Liver (tissue), 9 donors: ENCODE measurements around the gene CACFD1. TPM values are rescaled to one million over a fixed set of nuclear protein-coding genes. Genes with fewer than 3 reads are reported as not detected.

Experiments
- DNase-seq: peaks from one replicate; pipeline ENCODE4 v3.0.0-alpha.2; 2017; ENCODE audit warnings: low spot score
- H3K27ac ChIP-seq, 2 donors: one replicate each; pipeline ENCODE4 v1.7.0; 2013; ENCODE audit warnings: inconsistent platforms in 2 of 2, low read length in 2 of 2, control low read depth in 1 of 2, low read depth in 1 of 2, mild to moderate bottlenecking in 1 of 2
- H3K27me3 ChIP-seq, 4 donors: one replicate each; pipeline versions ENCODE4 v1.6.1 to v1.7.0; 2013; ENCODE audit warnings: low read length in 3 of 4, inconsistent platforms in 1 of 4, mild to moderate bottlenecking in 1 of 4, moderate library complexity in 1 of 4; ENCODE audit not compliant: control insufficient read depth in 4 of 4, insufficient read depth in 4 of 4
- H3K36me3 ChIP-seq, 4 donors: one replicate each; pipeline versions ENCODE4 v1.6.1 to v1.7.0; 2013; ENCODE audit warnings: low read length in 3 of 4, mild to moderate bottlenecking in 3 of 4, low read depth in 1 of 4, moderate library complexity in 1 of 4; ENCODE audit not compliant: control insufficient read depth in 4 of 4, insufficient read depth in 3 of 4
- H3K4me1 ChIP-seq, 4 donors: one replicate each; pipeline versions ENCODE4 v1.6.1 to v1.7.0; 2013; ENCODE audit warnings: low read length in 3 of 4, mild to moderate bottlenecking in 3 of 4, moderate library complexity in 1 of 4; ENCODE audit not compliant: control insufficient read depth in 4 of 4, insufficient read depth in 4 of 4
- H3K4me3 ChIP-seq, 3 donors: one replicate each; pipeline versions ENCODE4 v1.6.1 to v1.7.0; 2013; ENCODE audit warnings: low read length in 3 of 3, control low read depth in 1 of 3, low read depth in 1 of 3, mild to moderate bottlenecking in 1 of 3
- H3K9ac ChIP-seq, 2 donors: one replicate each; pipeline ENCODE4 v1.7.0; 2013; ENCODE audit warnings: low read length in 2 of 2, mild to moderate bottlenecking in 2 of 2, moderate library complexity in 2 of 2, control low read depth in 1 of 2, low read depth in 1 of 2
- H3K9me3 ChIP-seq, 4 donors: one replicate each; pipeline versions ENCODE4 v1.6.1 to v1.7.0; 2013; ENCODE audit warnings: low read length in 3 of 4; ENCODE audit not compliant: control insufficient read depth in 4 of 4
- ATF3 ChIP-seq: IDR thresholded peaks from 2 replicates; pipeline ENCODE4 v1.6.1; 2016; ENCODE audit warnings: antibody characterized with exemption
- EGR1 ChIP-seq, 2 donors: IDR thresholded peaks; 2 replicates each; pipeline ENCODE4 v1.6.1; 2016 to 2018; ENCODE audit warnings: antibody characterized with exemption in 2 of 2, low read depth in 2 of 2
- FOXA1 ChIP-seq: IDR thresholded peaks from 2 replicates; pipeline ENCODE4 v1.6.1; 2016; ENCODE audit warnings: antibody characterized with exemption
- FOXA2 ChIP-seq: IDR thresholded peaks from 2 replicates; pipeline ENCODE4 v1.6.1; 2016; ENCODE audit warnings: antibody characterized with exemption
- GABPA ChIP-seq, 2 donors: IDR thresholded peaks in 1 of 2; conservative IDR thresholded peaks in 1 of 2; 2 replicates each; pipeline ENCODE4 v1.6.1; 2016; ENCODE audit warnings: antibody characterized with exemption in 2 of 2, mild to moderate bottlenecking in 1 of 2, moderate library complexity in 1 of 2
- HNF4A ChIP-seq, 2 donors: conservative IDR thresholded peaks; 2 replicates each; pipeline ENCODE4 v1.6.1; 2016; ENCODE audit warnings: antibody characterized with exemption in 2 of 2, mild to moderate bottlenecking in 2 of 2
- JUND ChIP-seq, 2 donors: IDR thresholded peaks; 2 replicates each; pipeline ENCODE4 v1.6.1; 2016; ENCODE audit warnings: antibody characterized with exemption in 2 of 2
- RAD21 ChIP-seq, 2 donors: IDR thresholded peaks; 2 replicates each; pipeline ENCODE4 v1.6.1; 2016; ENCODE audit warnings: antibody characterized with exemption in 2 of 2, mild to moderate bottlenecking in 2 of 2
- RXRA ChIP-seq, 2 donors: IDR thresholded peaks; 2 replicates each; pipeline ENCODE4 v1.6.1; 2017 to 2018; ENCODE audit warnings: antibody characterized with exemption in 2 of 2, mild to moderate bottlenecking in 1 of 2
- TAF1 ChIP-seq: conservative IDR thresholded peaks from 2 replicates; pipeline ENCODE4 v1.6.1; 2016; ENCODE audit warnings: antibody characterized with exemption, mild to moderate bottlenecking
- WGBS: extraction: QIAGEN DNeasy Blood & Tissue Kit; methylation state at CpG from one replicate; pipeline ENCODE4 v1.1.7; 2013; 5-methylcytosine and 5-hydroxymethylcytosine counted together
- polyA plus RNA-seq, 2 donors: library from polyadenylated mRNA; stranded (reverse) in 1 of 2; unstranded in 1 of 2; fragments of 200-250 nt in 1 of 2; fragments of >200 nt in 1 of 2; fragmentation: Nextera tagmentation in 1 of 2; extraction: Ambion mirVana in 1 of 2; gene quantifications; one replicate each; pipeline versions ENCODE4 v1.2.1 to v1.2.3, GENCODE V29; 2013 to 2015
- total RNA-seq, 2 donors: library from RNA; depleted of rRNA; stranded (reverse); fragments of >200 nt; gene quantifications; one replicate each; pipeline ENCODE4 v1.2.3, GENCODE V29; 2014
- TF ChIP-seq, protein P1 (sequence below): fragments of 150-350 bp; IDR thresholded peaks from 2 replicates; pipeline ENCODE4 v1.5.1; 2017; ENCODE audit warnings: improper control_type of control experiment, low read depth, low read length; ENCODE audit not compliant: missing input control
- donor health status: healthy.
- donor health status: healthy.
- donor health status: healthy.
- donor health status: healthy.
- donor health status: healthy.

The CACFD1 gene
- total and polyA plus RNA-seq, 4 donors, result 10.1 to 34.5 (median 26.4) TPM

GRCh38 chr9:133428617-133429101, 31.1 kb upstream of the CACFD1 start:
- Histone ChIP-seq H3K36me3 (no peaks in the 10 kb centered on the region), H3K9me3 (no peaks in the 10 kb centered on the region), H3K27ac (no peak overlapping the region), H3K9ac (no peak overlapping the region), H3K4me1 (peaks cover 0 to 8% (median 4%) of the 10 kb centered on the region in 4 donors), H3K4me3 (peak overlapping the region in 1 of 3 donors; percentile 36), H3K27me3 (no peaks in the 10 kb centered on the region)
- TF ChIP-seq ATF3 (no peak), FOXA1 (no peak)
- 3% methylated on average over 57 of the region's 57 CpGs for WGBS
- no peak for DNase-seq

DNA sequence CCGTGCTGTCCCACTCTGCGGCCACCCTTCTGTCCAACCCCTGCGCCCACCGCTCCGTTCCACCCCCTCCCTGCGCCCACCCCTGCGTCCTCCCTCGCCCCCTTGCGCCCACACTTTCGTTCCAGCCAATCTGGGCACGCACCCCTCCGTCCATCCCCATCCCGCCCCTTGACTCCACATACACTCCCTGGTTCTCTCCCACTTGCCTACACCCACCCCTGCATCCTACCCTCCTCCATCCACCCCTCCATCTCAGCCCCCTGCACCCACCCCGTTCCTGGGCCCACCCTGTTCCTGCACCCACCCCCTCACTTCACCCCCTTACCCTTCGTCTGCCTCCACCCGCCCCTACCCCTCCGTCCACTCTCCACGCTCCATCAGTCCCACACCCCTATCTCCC, 30.6 kb upstream of the CACFD1 start:
- H3K4me3 ChIP-seq, result no peak overlapping the region
- no peaks in the 10 kb centered on the region for H3K27me3 ChIP-seq
- 27% methylated on average over 18 of the region's 18 CpGs for WGBS
- no peak overlapping the region for H3K9ac ChIP-seq
- H3K27ac ChIP-seq, result no peak overlapping the region
- no peaks in the 10 kb centered on the region for H3K36me3 ChIP-seq
- no peak for DNase-seq
- TF ChIP-seq TAF1 (no peak), ATF3 (no peak), GABPA (IDR thresholded peaks at IDR 0.05 in 1 of 2, conservative IDR thresholded peaks at IDR 0.05 in 1 of 2) (no peak), JUND (IDR thresholded peaks at IDR 0.05) (no peak), HNF4A (conservative IDR thresholded peaks at IDR 0.05) (no peak)
- peaks cover 0 to 8% (median 4%) of the 10 kb centered on the region in 4 donors for H3K4me1 ChIP-seq
- no peaks in the 10 kb centered on the region for H3K9me3 ChIP-seq

GRCh38 chr9:133429641-133430161, 30.1 kb upstream of the CACFD1 start:
- H3K4me3 ChIP-seq, result no peak overlapping the region
- H3K36me3 ChIP-seq, result no peaks in the 10 kb centered on the region
- peak; percentile 57 for DNase-seq
- no peak for TF ChIP-seq EGR1 (IDR thresholded peaks at IDR 0.05; ENCODE audit: low read depth in 2 of 2)
- peak in 1 of 2 donors; percentile 40 for TF ChIP-seq RAD21 (IDR thresholded peaks at IDR 0.05)
- H3K27me3 ChIP-seq, result no peaks in the 10 kb centered on the region
- WGBS, result 54% methylated on average over 49 of the region's 49 CpGs
- H3K9ac ChIP-seq, result no peak overlapping the region
- no peak overlapping the region for H3K27ac ChIP-seq
- peaks cover 0 to 8% (median 4%) of the 10 kb centered on the region in 4 donors for H3K4me1 ChIP-seq
- no peaks in the 10 kb centered on the region for H3K9me3 ChIP-seq

GRCh38 chr9:133430244-133430643, 29.5 kb upstream of the CACFD1 start:
- H3K4me3 ChIP-seq, result no peak overlapping the region
- H3K4me1 ChIP-seq, result peaks cover 0 to 8% (median 4%) of the 10 kb centered on the region in 4 donors

More at GRCh38 chr9:133430244-133430643, 29.5 kb upstream of the CACFD1 start:
- no peaks in the 10 kb centered on the region for H3K36me3 ChIP-seq
- H3K9ac ChIP-seq, result no peak overlapping the region
- no peak for TF ChIP-seq EGR1 (IDR thresholded peaks at IDR 0.05; ENCODE audit: low read depth in 2 of 2)
- no peak for TF ChIP-seq FOXA2
- TF ChIP-seq RAD21 (IDR thresholded peaks at IDR 0.05), result no peak
- no peak for TF ChIP-seq ATF3
- no peak for TF ChIP-seq RXRA (IDR thresholded peaks at IDR 0.05)
- no peak for TF ChIP-seq FOXA1
- TF ChIP-seq, protein P1, sequence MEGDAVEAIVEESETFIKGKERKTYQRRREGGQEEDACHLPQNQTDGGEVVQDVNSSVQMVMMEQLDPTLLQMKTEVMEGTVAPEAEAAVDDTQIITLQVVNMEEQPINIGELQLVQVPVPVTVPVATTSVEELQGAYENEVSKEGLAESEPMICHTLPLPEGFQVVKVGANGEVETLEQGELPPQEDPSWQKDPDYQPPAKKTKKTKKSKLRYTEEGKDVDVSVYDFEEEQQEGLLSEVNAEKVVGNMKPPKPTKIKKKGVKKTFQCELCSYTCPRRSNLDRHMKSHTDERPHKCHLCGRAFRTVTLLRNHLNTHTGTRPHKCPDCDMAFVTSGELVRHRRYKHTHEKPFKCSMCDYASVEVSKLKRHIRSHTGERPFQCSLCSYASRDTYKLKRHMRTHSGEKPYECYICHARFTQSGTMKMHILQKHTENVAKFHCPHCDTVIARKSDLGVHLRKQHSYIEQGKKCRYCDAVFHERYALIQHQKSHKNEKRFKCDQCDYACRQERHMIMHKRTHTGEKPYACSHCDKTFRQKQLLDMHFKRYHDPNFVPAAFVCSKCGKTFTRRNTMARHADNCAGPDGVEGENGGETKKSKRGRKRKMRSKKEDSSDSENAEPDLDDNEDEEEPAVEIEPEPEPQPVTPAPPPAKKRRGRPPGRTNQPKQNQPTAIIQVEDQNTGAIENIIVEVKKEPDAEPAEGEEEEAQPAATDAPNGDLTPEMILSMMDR, result no peak
- H3K27me3 ChIP-seq, result no peaks in the 10 kb centered on the region
- H3K9me3 ChIP-seq, result no peaks in the 10 kb centered on the region
- no peak for DNase-seq
- WGBS, result 95% methylated on average over 1 of the region's 1 CpG
- no peak overlapping the region for H3K27ac ChIP-seq
